GM18526 (cell line): ENCODE results near the gene SMC1A.

ENCODE experiments used
- POLR2A ChIP-seq: IDR thresholded peaks from 3 replicates; pipeline ENCODE4 v1.6.1; 2011; ENCODE audit not compliant: insufficient read length; ENCODE audit errors: extremely low read depth

Gene SMC1A

GRCh38 chrX:53422086-53422860 is at the start of gene SMC1A:
Gene SMC1A (minus strand): TSS chrX:53422654. CDS start chrX:53422600, 54 bp downstream.
- peak; percentile 80 for TF ChIP-seq POLR2A

- no peak for TF ChIP-seq POLR2A
Measured at GRCh38 chrX:53471346-53471745, 48.9 kb upstream of the SMC1A start.

- no peak for TF ChIP-seq POLR2A
Measured at GRCh38 chrX:53458082-53458481, 35.6 kb upstream of the SMC1A start.

- TF ChIP-seq POLR2A, result no peak
Measured at GRCh38 chrX:53456254-53456653, 33.8 kb upstream of the SMC1A start.

GRCh38 chrX:53452812-53453211 is 30.4 kb upstream of the SMC1A start:
- TF ChIP-seq POLR2A, result no peak

GRCh38 chrX:53449632-53450031 is 27.2 kb upstream of the SMC1A start:
- TF ChIP-seq POLR2A, result no peak

- TF ChIP-seq POLR2A, result no peak
Measured at GRCh38 chrX:53447441-53447840, 25.0 kb upstream of the SMC1A start.

GRCh38 chrX:53445977-53446376 is 23.5 kb upstream of the SMC1A start:
- TF ChIP-seq POLR2A, result no peak

- no peak for TF ChIP-seq POLR2A
Measured at GRCh38 chrX:53442322-53442631, 19.8 kb upstream of the SMC1A start.

GRCh38 chrX:53441531-53442321 is 19.3 kb upstream of the SMC1A start:
- TF ChIP-seq POLR2A, result peak; percentile 50

GRCh38 chrX:53440621-53441517 is 18.4 kb upstream of the SMC1A start:
- TF ChIP-seq POLR2A, result no peak

GRCh38 chrX:53440101-53440500 is 17.6 kb upstream of the SMC1A start:
- TF ChIP-seq POLR2A, result no peak

GRCh38 chrX:53438832-53439230 is 16.4 kb upstream of the SMC1A start:
- no peak for TF ChIP-seq POLR2A

GRCh38 chrX:53438174-53438831 is 15.8 kb upstream of the SMC1A start:
- TF ChIP-seq POLR2A, result no peak

- TF ChIP-seq POLR2A, result no peak
Measured at GRCh38 chrX:53437206-53437605, 14.8 kb upstream of the SMC1A start.

- no peak for TF ChIP-seq POLR2A
Measured at GRCh38 chrX:53435997-53436396, 13.5 kb upstream of the SMC1A start.
